Hepatocyte (in vitro differentiated cells): ENCODE data around the gene PRMT7. TPM values are rescaled to one million over a fixed set of nuclear protein-coding genes. Genes with fewer than 3 reads are reported as not detected.

Source experiments
- DNase-seq: peaks from one replicate; pipeline ENCODE4 v3.0.0-alpha.2; 2016; ENCODE audit warnings: low spot score
- H2AFZ ChIP-seq: fragments of 200-600 bp; sonication (generic); 2 replicates; pipeline ENCODE4 v1.6.0; 2016; ENCODE audit warnings: antibody characterized with exemption, mild to moderate bottlenecking
- H3K27ac ChIP-seq: fragments of 200-600 bp; sonication (generic); 2 replicates; pipeline ENCODE4 v1.5.1; 2016; ENCODE audit warnings: mild to moderate bottlenecking
- H3K27me3 ChIP-seq: fragments of 200-600 bp; sonication (generic); 2 replicates; pipeline ENCODE4 v1.6.1; 2016
- H3K36me3 ChIP-seq: fragments of 200-600 bp; sonication (generic); replicated peaks from 2 replicates; pipeline ENCODE4 v1.5.1; 2016; ENCODE audit warnings: low read depth; ENCODE audit not compliant: insufficient read depth
- H3K4me1 ChIP-seq: fragments of 200-600 bp; sonication (generic); 2 replicates; pipeline ENCODE4 v1.5.1; 2016; ENCODE audit warnings: mild to moderate bottlenecking, moderate library complexity; ENCODE audit not compliant: insufficient read depth
- H3K4me2 ChIP-seq: fragments of 200-600 bp; sonication (generic); 2 replicates; pipeline ENCODE4 v1.6.0; 2016
- H3K4me3 ChIP-seq: fragments of 200-600 bp; sonication (generic); 2 replicates; pipeline ENCODE4 v1.5.1; 2016; ENCODE audit warnings: mild to moderate bottlenecking
- H3K79me2 ChIP-seq: fragments of 200-600 bp; sonication (generic); 2 replicates; pipeline ENCODE4 v1.6.0; 2017; ENCODE audit warnings: mild to moderate bottlenecking
- H3K9me2 ChIP-seq: fragments of 200-600 bp; sonication (generic); replicated peaks from 2 replicates; pipeline ENCODE4 v1.6.0; 2017; ENCODE audit warnings: mild to moderate bottlenecking; ENCODE audit not compliant: insufficient read depth
- H3K9me3 ChIP-seq: fragments of 200-600 bp; sonication (generic); 2 replicates; pipeline ENCODE4 v1.5.1; 2016; ENCODE audit warnings: low read depth, mild to moderate bottlenecking
- H4K20me1 ChIP-seq: fragments of 200-600 bp; sonication (generic); 2 replicates; pipeline ENCODE4 v1.6.0; 2016; ENCODE audit warnings: mild to moderate bottlenecking; ENCODE audit not compliant: insufficient read depth, poor library complexity, severe bottlenecking
- EZH2 ChIP-seq: fragments of 200-600 bp; sonication (generic); IDR thresholded peaks from 2 replicates; pipeline ENCODE4 v1.6.1; 2016; ENCODE audit warnings: antibody characterized with exemption, mild to moderate bottlenecking, borderline replicate concordance
- EZH2phosphoT487 ChIP-seq: fragments of 200-600 bp; sonication (generic); IDR thresholded peaks from one replicate; pipeline ENCODE4 v1.6.1; 2018; ENCODE audit warnings: antibody characterized with exemption, mild to moderate bottlenecking, low read depth, moderate library complexity; ENCODE audit not compliant: unreplicated experiment, severe bottlenecking
- WGBS: methylation state at CpG from one replicate; pipeline ENCODE4 v1.1.6; 2016; ENCODE audit warnings: low lambda C conversion rate; ENCODE audit errors: missing lambda C conversion rate; 5-methylcytosine and 5-hydroxymethylcytosine counted together
- polyA plus RNA-seq: library from polyadenylated mRNA; unstranded; fragments of >200 nt; fragmentation: Nextera tagmentation; extraction: Ambion mirVana; gene quantifications from 2 replicates; pipeline ENCODE4 v1.2.1, GENCODE V29; 2016
- total RNA-seq: library from RNA; depleted of rRNA; stranded (reverse); fragments of >200 nt; gene quantifications from 2 replicates; pipeline ENCODE4 v1.2.3, GENCODE V29; 2014
- TF ChIP-seq, protein P1 (sequence below): fragments of 200-600 bp; sonication (generic); IDR thresholded peaks from 2 replicates; pipeline ENCODE4 v1.5.1; 2016; ENCODE audit warnings: antibody characterized with exemption, mild to moderate bottlenecking; ENCODE audit not compliant: poor library complexity

PRMT7 gene
- total and polyA plus RNA-seq, 2 experiments from 2014 or later: 41.1 to 43.6 TPM

- Histone ChIP-seq H3K9me2 (no peaks in the 10 kb centered on the region), H3K36me3 (no peaks in the 10 kb centered on the region), H3K27ac (no peak overlapping the region), H3K27me3 (no peaks in the 10 kb centered on the region), H3K4me1 (peaks cover 4% of the 10 kb centered on the region), H2AFZ (no peak overlapping the region), H4K20me1 (no peaks in the 10 kb centered on the region), H3K9me3 (no peaks in the 10 kb centered on the region), H3K79me2 (no peaks in the 10 kb centered on the region), H3K4me3 (no peak overlapping the region), H3K4me2 (no peak overlapping the region)
- WGBS: 98% methylated on average over 6 of the region's 13 CpGs
- TF ChIP-seq EZH2phosphoT487 (no peak), EZH2 (no peak)
- TF ChIP-seq, protein P1, sequence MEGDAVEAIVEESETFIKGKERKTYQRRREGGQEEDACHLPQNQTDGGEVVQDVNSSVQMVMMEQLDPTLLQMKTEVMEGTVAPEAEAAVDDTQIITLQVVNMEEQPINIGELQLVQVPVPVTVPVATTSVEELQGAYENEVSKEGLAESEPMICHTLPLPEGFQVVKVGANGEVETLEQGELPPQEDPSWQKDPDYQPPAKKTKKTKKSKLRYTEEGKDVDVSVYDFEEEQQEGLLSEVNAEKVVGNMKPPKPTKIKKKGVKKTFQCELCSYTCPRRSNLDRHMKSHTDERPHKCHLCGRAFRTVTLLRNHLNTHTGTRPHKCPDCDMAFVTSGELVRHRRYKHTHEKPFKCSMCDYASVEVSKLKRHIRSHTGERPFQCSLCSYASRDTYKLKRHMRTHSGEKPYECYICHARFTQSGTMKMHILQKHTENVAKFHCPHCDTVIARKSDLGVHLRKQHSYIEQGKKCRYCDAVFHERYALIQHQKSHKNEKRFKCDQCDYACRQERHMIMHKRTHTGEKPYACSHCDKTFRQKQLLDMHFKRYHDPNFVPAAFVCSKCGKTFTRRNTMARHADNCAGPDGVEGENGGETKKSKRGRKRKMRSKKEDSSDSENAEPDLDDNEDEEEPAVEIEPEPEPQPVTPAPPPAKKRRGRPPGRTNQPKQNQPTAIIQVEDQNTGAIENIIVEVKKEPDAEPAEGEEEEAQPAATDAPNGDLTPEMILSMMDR: no peak
- DNase-seq: no peak
Measured at GRCh38 chr16:68358951-68359350, 48.1 kb downstream of the PRMT7 start.

- 98% methylated on average over 23 of the region's 23 CpGs for WGBS
- Histone ChIP-seq H3K79me2 (no peaks in the 10 kb centered on the region), H4K20me1 (no peaks in the 10 kb centered on the region), H3K27me3 (no peaks in the 10 kb centered on the region), H3K9me2 (no peaks in the 10 kb centered on the region), H3K4me2 (no peak overlapping the region), H3K9me3 (no peaks in the 10 kb centered on the region), H3K4me3 (no peak overlapping the region), H3K4me1 (peaks cover 9% of the 10 kb centered on the region), H3K27ac (no peak overlapping the region), H2AFZ (no peak overlapping the region), H3K36me3 (no peaks in the 10 kb centered on the region)
- DNase-seq: no peak
- TF ChIP-seq, protein P1: no peak
- TF ChIP-seq EZH2phosphoT487 (no peak), EZH2 (no peak)
Measured at GRCh38 chr16:68359398-68360191, 48.8 kb downstream of the PRMT7 start.

DNA sequence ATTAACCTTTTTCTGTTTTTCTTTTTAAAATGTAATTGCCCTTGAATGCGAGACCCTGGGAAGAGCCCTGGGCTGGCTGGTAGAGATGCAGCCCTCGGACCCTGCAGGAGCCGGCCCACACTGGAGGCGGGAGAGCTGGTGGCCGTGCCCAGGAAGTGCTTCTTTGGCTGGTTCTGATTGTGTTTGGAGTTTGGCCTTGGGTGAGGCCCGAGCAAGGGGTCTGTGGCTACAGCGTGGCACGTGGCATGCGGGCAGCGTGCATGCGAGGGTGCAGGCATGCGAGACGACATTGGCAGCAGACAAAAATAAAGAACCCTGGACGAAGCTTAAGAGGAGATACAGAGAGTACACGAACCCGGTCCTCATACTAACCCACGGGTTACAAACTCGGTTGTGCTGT lies 49.7 kb downstream of the PRMT7 start:
- Histone ChIP-seq H3K4me3 (no peak overlapping the region), H3K79me2 (no peaks in the 10 kb centered on the region), H3K9me2 (no peaks in the 10 kb centered on the region), H2AFZ (no peak overlapping the region), H3K9me3 (no peaks in the 10 kb centered on the region), H3K36me3 (no peaks in the 10 kb centered on the region), H3K27me3 (no peaks in the 10 kb centered on the region), H3K4me1 (peaks cover 10% of the 10 kb centered on the region), H3K4me2 (no peak overlapping the region), H3K27ac (no peak overlapping the region), H4K20me1 (no peaks in the 10 kb centered on the region)
- TF ChIP-seq, protein P1: no peak
- TF ChIP-seq EZH2phosphoT487: no peak
- no peak for TF ChIP-seq EZH2
- 95% methylated on average over 18 of the region's 18 CpGs for WGBS
- DNase-seq: no peak
